HG03196 (cell line): ENCODE measurements around the gene LRRC14B.
"Not testable (repeated sequence)": the region's sequence is repeated elsewhere in the genome, so short reads cannot be mapped to it uniquely, and the experiment has no call there.

Source experiments
- ATAC-seq: cut with Tn5 transposase; IDR thresholded peaks from one replicate; pipeline ENCODE4 v1.9.1; 2021; ENCODE audit not compliant: unreplicated experiment

Gene LRRC14B

GRCh38 chr5:159448-160172 lies 31.7 kb upstream of the LRRC14B start:
- no peak for ATAC-seq

GRCh38 chr5:160173-160510 lies 31.2 kb upstream of the LRRC14B start:
- ATAC-seq, result no peak

- ATAC-seq, result no peak
These were observed 30.1 kb upstream of the LRRC14B start for GRCh38 chr5:160921-161802.

GRCh38 chr5:161803-162110 lies 29.5 kb upstream of the LRRC14B start:
- ATAC-seq, result no peak

GRCh38 chr5:162190-162564 lies 29.1 kb upstream of the LRRC14B start:
- ATAC-seq, result no peak

- ATAC-seq, result no peak
These were observed 28.5 kb upstream of the LRRC14B start for GRCh38 chr5:162565-163337.

GRCh38 chr5:163338-163620 lies 28.0 kb upstream of the LRRC14B start:
- no peak for ATAC-seq

- no peak for ATAC-seq
These were observed 27.5 kb upstream of the LRRC14B start for GRCh38 chr5:163841-164240.

GRCh38 chr5:164244-164643 lies 27.1 kb upstream of the LRRC14B start:
- ATAC-seq, result no peak

GRCh38 chr5:164783-165182 lies 26.5 kb upstream of the LRRC14B start:
- not testable (repeated sequence) for ATAC-seq

- no peak for ATAC-seq
These were observed 24.6 kb upstream of the LRRC14B start for GRCh38 chr5:166441-167372.

GRCh38 chr5:167511-167910 lies 23.8 kb upstream of the LRRC14B start:
- ATAC-seq, result no peak

GRCh38 chr5:167982-168660 lies 23.2 kb upstream of the LRRC14B start:
- ATAC-seq, result no peak

GRCh38 chr5:169071-169727 lies 22.1 kb upstream of the LRRC14B start:
- no peak for ATAC-seq

- ATAC-seq, result no peak
These were observed 21.6 kb upstream of the LRRC14B start for GRCh38 chr5:169728-170094.

GRCh38 chr5:170971-171800 lies 20.1 kb upstream of the LRRC14B start:
- ATAC-seq, result no peak

- no peak for ATAC-seq
These were observed 19.4 kb upstream of the LRRC14B start for GRCh38 chr5:171801-172331.

GRCh38 chr5:172421-172820 lies 18.9 kb upstream of the LRRC14B start:
- no peak for ATAC-seq

GRCh38 chr5:172841-173251 lies 18.4 kb upstream of the LRRC14B start:
- no peak for ATAC-seq
